Daoy (cell line): Measurements from ENCODE around the gene SOCS3. TPM values are rescaled to one million over a fixed set of nuclear protein-coding genes. Genes with fewer than 3 reads are reported as not detected.

ENCODE experiments used
- DNase-seq: peaks from one replicate; pipeline ENCODE4 v3.0.0-alpha.2; 2015; ENCODE audit warnings: low read depth
- total RNA-seq: library from RNA; depleted of rRNA; stranded (reverse); fragments of >200 nt; shearing (Covaris generic); gene quantifications from 2 replicates; pipeline ENCODE4 v1.2.3, GENCODE V29; 2014

SOCS3 gene
- total RNA-seq, 1 experiment from 2014 or later = 25.3 TPM

DNA sequence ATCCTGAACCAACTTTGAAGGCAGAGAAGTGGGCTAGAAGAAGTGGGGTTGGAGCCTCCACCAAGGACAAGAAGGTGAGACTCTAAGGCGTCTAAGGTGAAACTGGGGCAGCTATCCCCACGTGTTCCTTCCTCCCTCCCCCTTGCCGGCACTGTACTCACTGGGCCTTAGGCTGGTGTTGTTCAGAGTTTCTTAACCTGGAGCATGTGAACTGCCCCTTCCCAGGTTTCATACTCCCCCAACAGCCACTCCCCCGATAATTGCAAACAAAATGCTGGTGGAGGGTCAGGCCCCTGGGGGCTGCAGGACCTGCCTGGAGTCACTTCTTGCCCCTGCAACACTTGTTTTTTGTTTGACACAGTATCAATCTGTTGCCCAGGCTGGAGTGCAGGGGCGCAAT, 7.3 kb upstream of the SOCS3 start:
- no peak for DNase-seq

DNA sequence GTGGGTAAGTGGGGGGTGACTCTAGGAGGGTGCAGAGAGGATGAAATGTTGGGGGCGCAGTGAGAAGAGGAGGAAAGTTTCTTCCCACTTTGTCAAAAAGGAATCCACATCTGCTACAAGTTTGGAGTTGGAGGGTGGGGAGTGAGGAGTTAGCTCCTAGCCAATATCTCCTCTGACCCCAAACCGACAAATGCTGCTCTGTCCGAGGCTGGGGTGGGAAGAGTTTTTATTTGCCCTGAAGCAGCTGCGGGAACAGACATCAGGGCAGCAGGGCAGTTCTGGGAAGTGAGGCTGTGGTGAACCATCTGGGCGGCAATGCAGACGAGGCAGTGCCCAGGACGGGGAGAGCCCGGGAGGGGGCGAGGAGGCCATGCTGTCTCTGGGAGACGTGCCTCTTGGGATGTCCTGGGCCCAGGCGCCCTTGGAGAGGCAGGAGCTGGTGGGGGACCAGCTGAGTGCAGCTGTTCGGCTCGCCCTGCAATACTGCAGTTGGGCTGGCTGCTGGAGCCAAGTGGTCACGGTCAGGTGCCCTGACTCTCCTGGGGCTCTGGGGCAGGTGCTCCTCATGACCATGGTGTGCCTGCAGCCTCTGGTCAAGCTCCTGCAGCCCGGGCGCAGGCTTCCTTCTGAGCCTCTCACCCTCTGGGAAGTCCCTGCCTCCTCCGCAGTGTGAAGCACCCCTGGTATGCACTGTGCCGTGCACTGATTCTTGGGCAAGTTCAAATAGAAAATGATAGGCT, 6.4 kb upstream of the SOCS3 start:
- no peak for DNase-seq

DNA sequence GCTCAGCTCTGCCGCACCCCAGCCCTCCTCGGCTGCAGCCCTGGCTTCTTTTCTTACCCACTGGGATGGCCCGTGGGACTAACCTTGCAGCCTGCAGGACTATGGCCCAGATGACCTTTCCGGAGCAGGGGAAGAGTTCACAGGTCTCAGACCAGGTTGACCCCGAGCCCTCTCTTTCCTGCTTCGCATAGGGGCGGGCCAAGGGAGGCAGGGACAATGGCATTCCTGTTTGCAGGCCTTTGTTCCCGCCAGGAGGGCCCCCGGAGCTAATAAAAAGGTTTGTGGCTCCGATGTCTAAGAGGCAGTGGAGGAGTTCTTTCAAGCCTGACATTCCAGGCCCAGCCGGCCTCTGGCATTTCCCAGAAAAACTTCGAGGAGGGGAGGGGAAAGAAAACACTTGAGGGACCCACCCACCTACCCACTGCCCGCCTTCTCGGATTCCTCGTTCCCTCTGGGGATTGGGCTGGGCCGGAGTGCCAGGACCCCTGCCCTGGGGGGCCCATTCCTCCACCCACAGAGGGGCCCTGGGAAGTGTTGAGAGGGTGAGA, 5.8 kb upstream of the SOCS3 start:
- DNase-seq = peak; percentile 63

DNA sequence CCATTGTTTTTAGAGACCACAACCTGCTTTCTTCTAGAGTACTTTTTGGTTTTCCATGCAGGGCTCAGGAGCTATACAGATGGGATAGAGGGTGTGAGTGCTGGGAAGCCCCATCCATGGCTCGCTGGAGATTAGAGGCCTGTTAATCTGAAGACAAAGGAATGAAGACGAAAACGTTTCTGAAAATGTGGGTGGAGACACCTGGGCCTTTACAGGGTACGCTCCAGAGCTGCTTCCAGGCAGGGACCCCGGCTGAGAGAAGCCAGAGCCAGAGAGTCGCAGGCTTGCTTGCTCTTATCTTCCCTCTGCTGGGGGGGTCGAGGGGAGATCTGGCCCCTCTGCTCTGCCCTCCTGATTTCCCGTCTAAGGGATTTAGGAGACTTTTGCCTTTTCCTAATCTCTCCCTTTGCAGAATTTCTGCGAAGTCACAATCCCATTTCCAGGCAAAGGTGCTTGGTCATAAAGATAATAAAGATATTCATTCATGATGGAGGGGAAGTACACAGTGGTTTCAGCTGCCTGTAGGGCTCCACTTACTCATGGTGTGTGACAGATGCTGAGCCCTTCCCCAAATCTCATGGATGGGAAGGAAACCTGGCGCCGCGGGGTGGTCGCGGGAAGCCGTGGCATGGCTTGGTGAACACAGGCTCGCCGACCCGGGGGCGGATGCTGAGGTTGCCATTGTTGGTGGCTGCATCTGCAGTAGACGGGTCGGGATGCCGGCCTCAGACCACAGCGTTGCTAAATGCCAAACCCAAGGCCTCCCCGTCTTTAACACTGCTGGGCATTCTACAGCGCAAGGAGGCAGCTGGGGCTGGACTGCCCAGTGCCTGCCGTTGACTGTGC, 4.8 kb upstream of the SOCS3 start:
- peak; percentile 67 for DNase-seq

DNA sequence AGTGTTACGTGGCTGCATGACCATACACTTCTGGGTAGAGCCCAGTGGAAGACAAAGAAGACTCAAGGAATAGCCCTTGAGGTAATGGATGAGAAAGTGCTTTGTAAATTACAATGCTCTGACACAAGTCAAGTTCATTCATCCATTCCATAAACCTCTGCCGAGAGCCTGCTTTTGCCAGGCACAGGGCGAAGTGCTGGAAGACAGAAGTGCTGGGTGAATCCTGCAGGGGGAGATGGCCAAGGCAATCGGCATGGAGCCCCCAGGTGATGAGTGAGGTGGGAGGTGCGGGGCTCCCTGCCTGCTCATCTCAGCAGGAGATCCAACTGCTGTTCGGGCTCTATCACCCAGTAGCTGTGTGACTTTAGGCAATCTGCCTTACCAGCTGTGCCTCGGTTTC, 2.8 kb upstream of the SOCS3 start:
- DNase-seq = no peak

DNA sequence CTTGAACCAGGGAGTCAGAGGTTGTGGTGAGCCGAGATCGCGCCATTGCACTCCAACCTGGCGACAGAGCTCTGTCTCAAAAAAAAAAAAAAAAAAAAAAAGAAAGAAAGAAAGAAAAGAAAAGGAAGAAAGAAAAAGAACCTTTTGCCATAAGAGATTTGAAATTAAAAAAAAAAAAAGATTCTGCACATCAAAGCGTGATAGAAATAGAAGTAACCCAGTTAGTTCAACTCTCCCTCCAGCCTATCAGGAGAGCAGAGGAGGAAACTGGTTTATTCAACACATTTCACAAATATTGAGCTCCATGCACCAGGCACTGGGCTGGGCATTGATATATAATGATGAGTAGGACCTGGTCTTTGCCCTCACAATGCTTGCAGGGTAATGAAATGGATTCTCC, 2.4 kb upstream of the SOCS3 start:
- no peak for DNase-seq

DNA sequence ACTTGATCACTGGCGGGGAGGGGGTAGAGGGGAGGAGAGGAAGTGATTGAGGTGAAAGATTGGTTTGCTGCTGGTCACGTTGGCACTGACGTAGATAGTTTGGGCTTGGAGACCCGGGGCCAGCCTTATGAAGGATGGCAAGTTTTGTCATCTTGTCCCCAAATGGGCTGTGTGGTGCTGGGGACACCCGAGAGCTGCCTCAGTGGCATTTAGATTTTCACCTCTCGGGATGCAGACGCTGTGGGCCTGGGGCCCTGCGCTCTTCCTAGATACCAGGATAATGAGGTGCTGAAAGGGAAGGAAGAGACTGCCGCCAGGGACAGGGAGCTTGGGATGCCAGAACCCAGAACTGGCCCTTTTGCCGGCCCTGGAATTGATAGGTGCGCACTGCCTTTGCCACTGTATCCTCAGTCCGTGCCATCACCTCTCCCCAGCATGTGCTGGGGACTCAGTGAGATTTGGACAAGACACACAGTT, 1.4 kb upstream of the SOCS3 start:
- no peak for DNase-seq

DNA sequence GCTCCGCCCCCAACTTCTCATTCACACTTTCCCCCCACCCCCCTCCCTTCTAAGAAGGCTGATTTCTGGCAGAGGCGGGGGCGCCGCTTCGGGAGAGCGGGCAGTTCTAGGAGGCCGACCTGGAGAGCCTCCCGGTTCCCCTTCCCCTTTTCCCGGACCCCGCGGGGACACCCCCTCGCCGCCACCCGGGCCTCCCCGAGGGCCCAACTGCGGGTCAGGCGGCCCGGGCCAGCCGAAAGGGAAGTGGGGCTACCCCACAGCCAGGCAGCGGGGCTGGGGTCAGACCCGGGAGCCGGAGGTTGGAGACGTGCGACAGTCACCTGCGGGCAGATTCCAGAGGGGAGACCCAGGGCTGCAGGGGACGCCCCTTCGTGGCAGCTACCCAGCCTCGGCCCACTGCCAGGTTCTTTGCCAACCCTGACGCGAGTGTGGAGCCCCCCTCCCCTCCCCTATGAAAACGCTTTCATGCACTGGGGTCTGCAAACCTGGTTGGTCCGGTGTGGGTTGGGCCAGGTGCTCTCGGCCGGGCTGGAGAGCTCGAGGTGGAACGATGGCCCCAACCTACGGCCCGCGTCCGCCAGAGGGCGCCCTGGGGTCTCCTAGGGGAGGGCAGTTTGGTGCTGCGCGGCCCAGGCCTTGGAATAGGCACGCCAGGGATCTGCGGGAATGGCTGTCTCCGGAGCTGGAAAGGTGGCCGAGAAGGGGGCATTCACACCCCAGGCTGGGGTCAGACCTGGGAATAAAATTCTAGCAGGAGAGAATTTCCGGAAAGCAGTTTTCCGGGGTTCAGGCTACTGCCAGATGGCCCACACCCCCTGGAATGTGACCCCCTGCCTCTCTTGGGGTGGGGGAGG, 721 bp upstream of the SOCS3 start:
- peak; percentile 94 for DNase-seq

DNA sequence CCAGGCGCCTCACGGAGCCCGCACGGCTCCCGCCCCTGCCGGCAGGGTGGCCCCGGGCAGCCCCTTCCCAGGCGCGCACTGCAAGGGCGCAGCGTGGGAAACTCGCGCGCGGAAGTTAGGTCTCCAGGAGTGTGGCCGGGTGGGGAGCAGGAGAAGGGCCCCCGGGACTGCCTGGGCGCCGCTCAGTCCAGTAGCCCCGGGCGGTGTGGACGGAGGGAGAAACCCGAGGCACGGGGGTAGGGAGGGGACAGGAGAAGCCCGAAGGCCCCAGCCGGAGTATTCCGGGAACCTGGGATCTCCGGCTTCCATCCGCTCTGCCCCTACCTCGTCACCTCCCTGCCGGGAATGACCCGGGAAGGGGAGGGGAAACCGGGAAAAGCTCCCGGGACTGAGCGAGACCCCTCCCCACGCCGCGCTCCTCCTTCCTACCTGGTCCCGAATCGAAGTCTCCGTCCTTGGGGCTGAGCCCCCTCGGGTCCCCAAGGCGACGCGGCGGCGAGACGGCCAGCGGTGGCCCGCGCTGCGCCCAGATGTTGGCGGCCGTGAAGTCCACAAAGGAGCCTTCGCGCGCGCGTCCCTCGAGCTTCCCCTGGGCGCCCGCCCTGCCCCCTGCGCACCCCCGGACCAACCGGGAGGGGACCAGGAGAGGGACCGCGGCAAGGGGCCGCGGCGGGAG, 418 bp downstream of the SOCS3 start:
- DNase-seq = no peak

DNA sequence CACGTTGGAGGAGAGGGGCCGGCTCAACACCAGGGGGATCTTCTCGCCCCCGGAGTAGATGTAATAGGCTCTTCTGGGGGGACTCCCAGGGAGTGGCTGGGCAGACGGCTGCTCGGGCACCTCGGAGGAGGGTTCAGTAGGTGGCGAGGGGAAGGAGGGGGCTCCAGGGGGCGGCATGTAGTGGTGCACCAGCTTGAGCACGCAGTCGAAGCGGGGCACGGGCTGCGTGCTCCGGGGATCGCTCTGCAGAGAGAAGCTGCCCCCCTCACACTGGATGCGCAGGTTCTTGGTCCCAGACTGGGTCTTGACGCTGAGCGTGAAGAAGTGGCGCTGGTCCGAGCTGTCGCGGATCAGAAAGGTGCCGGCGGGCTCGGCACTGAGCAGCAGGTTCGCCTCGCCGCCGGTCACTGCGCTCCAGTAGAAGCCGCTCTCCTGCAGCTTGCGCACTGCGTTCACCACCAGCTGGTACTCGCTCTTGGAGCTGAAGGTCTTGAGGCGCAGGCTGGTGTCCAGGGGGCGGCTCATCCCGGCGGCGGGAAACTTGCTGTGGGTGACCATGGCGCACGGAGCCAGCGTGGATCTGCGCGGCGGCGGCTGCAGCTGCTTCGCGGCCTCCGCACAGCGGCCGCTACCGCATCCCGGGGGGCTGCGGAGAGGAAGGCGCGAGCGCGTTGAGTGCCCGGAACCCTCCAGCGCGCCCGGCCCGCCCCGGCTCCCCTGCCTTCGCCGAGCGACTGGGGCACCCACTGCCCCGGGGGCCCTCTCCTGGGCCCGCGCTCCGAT, 1.1 kb downstream of the SOCS3 start:
- DNase-seq = peak; percentile 68

DNA sequence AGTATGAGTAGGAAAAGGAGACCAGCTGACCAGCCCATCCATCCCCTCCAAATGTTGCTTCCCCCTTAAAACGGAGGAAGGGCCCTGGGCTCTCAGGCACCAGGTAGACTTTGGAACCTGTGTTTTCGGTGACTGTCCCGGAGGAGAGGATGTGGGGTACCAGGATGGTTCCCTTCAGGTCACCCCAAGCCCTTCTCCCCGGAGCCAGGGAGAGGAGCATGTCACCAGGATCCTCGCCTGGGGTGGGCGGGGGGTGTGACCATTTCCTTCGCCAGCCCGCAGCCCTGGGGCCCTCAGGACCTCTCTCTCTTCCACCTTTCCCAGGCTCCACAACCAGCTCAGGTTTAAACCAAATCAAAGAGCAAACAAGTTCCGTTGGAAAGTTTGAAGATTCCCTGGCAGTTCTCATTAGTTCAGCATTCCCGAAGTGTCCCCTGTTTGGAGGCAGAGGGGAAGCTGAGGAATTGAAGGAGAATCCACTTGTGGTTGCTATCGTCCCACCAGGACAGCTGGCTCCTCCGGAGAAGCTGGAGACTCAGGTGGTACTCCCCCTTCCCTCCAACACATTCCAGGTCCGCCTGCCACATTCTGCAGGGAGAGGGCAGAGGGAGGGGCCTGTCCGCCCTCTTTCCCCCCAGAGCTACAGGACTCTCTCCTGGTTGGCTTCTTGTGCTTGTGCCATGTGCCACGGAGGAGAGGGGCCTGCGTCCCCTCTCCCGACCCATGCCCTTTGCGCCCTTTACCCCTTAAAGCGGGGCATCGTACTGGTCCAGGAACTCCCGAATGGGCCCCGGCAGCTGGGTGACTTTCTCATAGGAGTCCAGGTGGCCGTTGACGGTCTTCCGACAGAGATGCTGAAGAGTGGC, 2.0 kb downstream of the SOCS3 start:
- peak; percentile 45 for DNase-seq

DNA sequence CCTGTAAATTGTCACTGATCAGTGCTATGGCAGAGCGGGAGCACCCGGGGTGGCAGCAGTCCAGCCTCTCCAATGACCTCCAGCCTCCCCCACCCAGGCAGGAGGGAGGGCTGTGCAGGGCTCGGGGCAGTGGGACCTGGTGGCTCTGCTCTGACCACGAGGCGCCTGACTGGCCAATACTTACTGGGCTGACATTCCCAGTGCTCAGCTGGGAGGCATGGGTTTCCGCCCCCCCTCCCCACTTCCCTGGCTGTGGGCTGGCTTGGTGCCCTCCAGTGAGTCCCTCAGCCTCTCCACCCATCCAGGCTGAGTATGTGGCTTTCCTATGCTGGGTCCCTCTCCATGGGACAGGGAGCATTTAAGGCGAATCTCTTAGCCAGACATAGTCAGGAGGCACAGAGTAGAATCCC, 2.7 kb downstream of the SOCS3 start:
- peak; percentile 89 for DNase-seq

DNA sequence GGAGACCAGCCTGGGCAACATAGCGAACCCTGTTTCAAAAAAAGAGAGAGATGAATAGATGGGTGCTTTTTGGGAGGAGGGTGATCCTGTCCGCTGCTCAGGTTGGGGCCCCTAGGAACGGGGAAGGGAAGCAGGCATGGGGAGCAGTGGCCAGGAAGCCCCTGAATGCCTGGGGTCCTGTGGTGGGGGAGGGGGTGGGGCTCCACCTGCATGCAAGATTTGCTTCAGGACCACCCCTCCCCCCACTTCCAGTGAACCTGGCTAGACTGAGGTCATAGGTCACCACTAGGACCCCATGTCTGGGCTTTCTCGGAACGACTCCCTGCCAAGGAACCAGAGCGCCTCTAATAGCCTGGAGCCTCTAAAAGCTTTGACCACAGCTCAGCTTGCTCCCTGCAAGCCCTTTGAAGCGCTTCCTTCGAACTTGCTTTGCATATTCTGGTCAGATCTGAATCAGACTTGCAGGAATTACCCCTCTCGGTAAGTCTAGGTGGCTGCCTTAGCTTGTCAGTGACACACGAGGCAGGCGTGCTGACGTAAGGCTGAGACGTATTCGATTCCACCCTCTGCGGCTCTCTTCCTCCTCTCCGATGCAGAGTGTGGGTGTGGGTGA, 3.7 kb downstream of the SOCS3 start:
- DNase-seq = peak; percentile 93

DNA sequence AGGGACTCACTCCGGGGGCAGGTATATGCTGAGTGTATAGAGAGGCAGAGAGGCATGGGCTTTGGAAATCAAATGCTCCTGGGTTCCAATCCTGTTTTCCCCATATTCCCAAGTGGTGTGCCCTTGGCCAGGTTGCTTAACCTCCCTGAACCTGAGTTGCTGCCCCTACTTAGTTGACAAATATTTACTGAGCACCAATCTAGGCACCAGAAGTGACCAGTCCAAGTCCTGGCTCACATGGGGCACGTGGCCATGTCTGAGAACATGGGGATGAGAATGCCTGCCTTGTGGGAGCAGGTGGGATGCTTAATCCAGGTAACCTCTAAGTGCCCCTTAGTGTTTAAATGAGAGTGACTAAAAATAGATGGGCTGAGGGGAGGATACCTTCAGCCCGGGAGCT, 4.2 kb downstream of the SOCS3 start:
- DNase-seq = no peak

DNA sequence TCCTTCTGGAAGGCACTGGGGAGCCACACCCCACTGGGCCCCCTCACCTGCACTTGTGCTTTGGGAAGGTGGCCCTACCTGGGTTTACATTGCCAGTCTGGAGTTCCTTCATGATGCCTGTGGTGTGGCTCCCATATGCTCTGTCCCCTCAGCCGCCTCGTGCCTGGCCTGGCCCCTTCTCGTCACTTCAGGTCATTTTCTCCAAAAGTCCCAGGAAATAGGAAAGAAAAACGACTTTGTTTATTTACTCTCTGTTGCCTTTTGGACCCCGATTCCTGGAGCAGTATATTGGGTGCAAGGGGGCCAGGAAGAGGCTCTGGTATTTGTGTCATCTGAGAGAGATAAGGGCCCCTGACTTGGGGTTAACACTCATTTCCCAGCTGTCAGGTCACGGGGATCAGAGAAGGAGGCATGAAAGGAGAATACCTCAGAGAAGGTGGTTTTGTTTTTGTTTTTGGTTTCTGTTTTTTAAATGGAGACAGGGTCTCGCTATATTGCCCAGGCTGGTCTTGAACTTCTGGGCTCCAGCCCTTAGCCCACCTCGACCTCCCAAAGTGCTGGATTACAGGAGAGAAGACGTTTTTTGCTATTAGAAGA, 4.7 kb downstream of the SOCS3 start:
- DNase-seq = no peak

DNA sequence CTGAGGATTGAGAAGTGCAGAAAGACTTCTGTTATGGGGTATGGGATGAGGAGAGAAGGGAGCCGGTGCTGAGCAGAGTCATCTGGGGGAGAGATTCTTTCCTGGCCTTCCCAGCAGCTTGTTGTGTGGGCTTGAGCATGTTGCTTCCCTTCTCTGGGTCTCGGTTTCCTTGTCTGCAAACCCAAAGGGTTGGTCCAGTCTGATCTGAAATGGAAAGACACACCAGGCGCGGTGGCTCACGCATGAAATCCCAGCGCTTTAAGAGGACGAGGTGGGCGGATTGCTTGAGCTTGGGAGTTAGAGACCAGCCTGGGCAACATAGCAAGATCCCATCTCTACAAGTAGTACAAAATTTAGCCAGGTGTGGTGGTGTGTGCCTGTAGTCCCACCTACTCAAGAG, 6.0 kb downstream of the SOCS3 start:
- DNase-seq = no peak

DNA sequence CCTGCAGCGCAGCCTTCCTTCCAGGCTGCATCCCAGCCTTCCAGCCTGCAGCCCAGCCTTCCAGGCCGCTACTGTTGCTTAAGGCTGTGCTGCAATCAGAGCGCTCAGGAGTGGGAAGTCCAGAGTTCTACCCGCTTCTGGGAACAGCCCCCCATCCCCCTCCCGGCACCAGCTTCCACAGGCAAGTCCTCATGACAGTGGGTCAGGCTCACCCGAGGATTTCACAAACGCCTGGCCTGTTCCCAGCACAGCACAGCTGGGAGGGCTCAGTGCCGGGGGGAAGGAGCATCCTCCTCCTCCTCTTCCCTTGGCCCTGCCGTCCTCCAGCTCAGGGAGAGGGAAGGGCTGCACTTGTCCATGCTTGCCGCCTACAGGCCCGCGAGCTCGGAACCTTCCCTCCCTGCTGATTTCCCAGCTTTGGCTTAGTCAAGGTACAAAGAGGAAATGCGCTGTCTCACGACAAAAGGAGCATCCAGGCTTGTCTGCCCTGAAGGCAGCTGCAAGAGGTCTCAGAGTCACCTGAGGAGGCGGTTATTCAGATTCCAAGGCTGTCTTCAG, 8.3 kb downstream of the SOCS3 start:
- peak; percentile 34 for DNase-seq
